ENCODE data around the gene C6orf47. TPM values are rescaled to one million over a fixed set of nuclear protein-coding genes. Genes with fewer than 3 reads are reported as not detected.

The C6orf47 gene
- total RNA-seq, 2 experiments from 2014 or later, result 9.6 to 10.5 TPM

DNA sequence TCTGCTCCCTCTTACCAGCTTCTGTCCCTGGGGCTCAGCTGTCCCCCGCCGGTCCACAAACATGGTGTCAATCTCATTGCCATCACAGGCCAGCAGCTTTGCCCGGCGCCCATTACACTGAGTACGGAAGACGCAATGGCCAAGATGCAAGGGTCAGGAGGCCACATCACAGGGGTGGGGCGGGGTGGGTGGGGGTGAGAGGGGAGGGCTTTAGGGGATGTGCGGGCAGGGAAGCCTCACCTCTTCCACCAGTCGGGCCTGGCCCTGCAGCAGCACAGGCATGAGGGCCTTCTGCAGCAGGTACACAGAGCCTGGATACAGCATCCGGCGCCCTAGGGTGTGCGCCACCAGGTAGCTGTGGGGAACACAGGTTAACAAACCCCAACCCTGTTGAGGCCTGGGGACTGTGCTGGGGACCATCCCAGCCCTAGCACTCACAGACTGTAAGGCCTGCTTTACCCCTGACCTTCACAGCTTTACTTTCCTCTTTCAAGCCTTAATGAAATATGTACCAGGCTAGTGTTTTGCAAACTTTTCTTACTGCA lies 31.1 kb upstream of the C6orf47 start:
- no peaks in the 10 kb centered on the region for H3K9me3 Mint-ChIP-seq
- no peaks in the 10 kb centered on the region for H3K4me1 Mint-ChIP-seq (ENCODE audit: low read depth)
- no peak for DNase-seq
- Histone ChIP-seq H3K4me1 (ENCODE audit: insufficient read depth, low read length) (no peaks in the 10 kb centered on the region), H3K27me3 (ENCODE audit: control insufficient read depth in 1 of 2, insufficient read depth in 2 of 2, low read length in 2 of 2) (no peaks in the 10 kb centered on the region), H3K9me3 (ENCODE audit: control insufficient read depth in 1 of 2, insufficient read depth in 1 of 2, low read length in 2 of 2) (no peaks in the 10 kb centered on the region), H3K4me3 (ENCODE audit: low read length) (no peak overlapping the region), H3K27ac (ENCODE audit: low read depth in 1 of 2, low read length in 2 of 2) (no peak overlapping the region), H3K36me3 (ENCODE audit: insufficient read depth, low read length) (peaks cover 86% of the 10 kb centered on the region)
- CTCF ChIA-PET, result no interaction called here
- no peak overlapping the region for H3K4me3 Mint-ChIP-seq
- ATAC-seq (ENCODE audit: poor library complexity), result no peak
- H3K27ac Mint-ChIP-seq, result no peak overlapping the region
- peaks cover 84% of the 10 kb centered on the region for H3K36me3 Mint-ChIP-seq (ENCODE audit: low read depth)
- POLR2A ChIA-PET, result no interaction called here
- intact Hi-C loops (cut with DNase I, micrococcal nuclease), result no loop called here
- TF ChIP-seq, protein P1, sequence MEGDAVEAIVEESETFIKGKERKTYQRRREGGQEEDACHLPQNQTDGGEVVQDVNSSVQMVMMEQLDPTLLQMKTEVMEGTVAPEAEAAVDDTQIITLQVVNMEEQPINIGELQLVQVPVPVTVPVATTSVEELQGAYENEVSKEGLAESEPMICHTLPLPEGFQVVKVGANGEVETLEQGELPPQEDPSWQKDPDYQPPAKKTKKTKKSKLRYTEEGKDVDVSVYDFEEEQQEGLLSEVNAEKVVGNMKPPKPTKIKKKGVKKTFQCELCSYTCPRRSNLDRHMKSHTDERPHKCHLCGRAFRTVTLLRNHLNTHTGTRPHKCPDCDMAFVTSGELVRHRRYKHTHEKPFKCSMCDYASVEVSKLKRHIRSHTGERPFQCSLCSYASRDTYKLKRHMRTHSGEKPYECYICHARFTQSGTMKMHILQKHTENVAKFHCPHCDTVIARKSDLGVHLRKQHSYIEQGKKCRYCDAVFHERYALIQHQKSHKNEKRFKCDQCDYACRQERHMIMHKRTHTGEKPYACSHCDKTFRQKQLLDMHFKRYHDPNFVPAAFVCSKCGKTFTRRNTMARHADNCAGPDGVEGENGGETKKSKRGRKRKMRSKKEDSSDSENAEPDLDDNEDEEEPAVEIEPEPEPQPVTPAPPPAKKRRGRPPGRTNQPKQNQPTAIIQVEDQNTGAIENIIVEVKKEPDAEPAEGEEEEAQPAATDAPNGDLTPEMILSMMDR (IDR thresholded peaks at IDR 0.05), result no peak
- no peaks in the 10 kb centered on the region for H3K27me3 Mint-ChIP-seq

GRCh38 chr6:31691078-31691463 lies 30.5 kb upstream of the C6orf47 start:
- TF ChIP-seq, protein P1 (IDR thresholded peaks at IDR 0.05), result no peak
- Mint-ChIP-seq H3K4me1 (ENCODE audit: low read depth) (no peaks in the 10 kb centered on the region), H3K4me3 (no peak overlapping the region), H3K9me3 (no peaks in the 10 kb centered on the region), H3K27me3 (no peaks in the 10 kb centered on the region), H3K27ac (no peak overlapping the region), H3K36me3 (ENCODE audit: low read depth) (peaks cover 84% of the 10 kb centered on the region)
- POLR2A ChIA-PET, result no interaction called here
- CTCF ChIA-PET, result interaction anchor here (0.7 kb wide), 1 partner anchor 38 kb away, joined by 3 read pairs; no protein-coding TSS in a partner anchor
- peaks cover 85% of the 10 kb centered on the region for H3K36me3 ChIP-seq (ENCODE audit: insufficient read depth, low read length)
- H3K27me3 ChIP-seq (ENCODE audit: control insufficient read depth in 1 of 2, insufficient read depth in 2 of 2, low read length in 2 of 2), result no peaks in the 10 kb centered on the region
- H3K4me3 ChIP-seq (ENCODE audit: low read length), result no peak overlapping the region
- H3K4me1 ChIP-seq (ENCODE audit: insufficient read depth, low read length), result no peaks in the 10 kb centered on the region
- ATAC-seq (ENCODE audit: poor library complexity) (no peak), DNase-seq (no peak)
- intact Hi-C loops (cut with DNase I, micrococcal nuclease), result no loop called here
- no peak overlapping the region for H3K27ac ChIP-seq (ENCODE audit: low read depth in 1 of 2, low read length in 2 of 2)
- H3K9me3 ChIP-seq (ENCODE audit: control insufficient read depth in 1 of 2, insufficient read depth in 1 of 2, low read length in 2 of 2), result no peaks in the 10 kb centered on the region

GRCh38 chr6:31690231-31691077 lies 29.9 kb upstream of the C6orf47 start:
- Mint-ChIP-seq H3K36me3 (ENCODE audit: low read depth) (peaks cover 88% of the 10 kb centered on the region), H3K4me1 (ENCODE audit: low read depth) (no peaks in the 10 kb centered on the region), H3K9me3 (no peaks in the 10 kb centered on the region), H3K4me3 (no peak overlapping the region), H3K27ac (no peak overlapping the region), H3K27me3 (no peaks in the 10 kb centered on the region)
- intact Hi-C loops (cut with DNase I, micrococcal nuclease), result no loop called here
- Histone ChIP-seq H3K27ac (ENCODE audit: low read depth in 1 of 2, low read length in 2 of 2) (no peak overlapping the region), H3K4me3 (ENCODE audit: low read length) (no peak overlapping the region), H3K36me3 (ENCODE audit: insufficient read depth, low read length) (peaks cover 83% of the 10 kb centered on the region), H3K27me3 (ENCODE audit: control insufficient read depth in 1 of 2, insufficient read depth in 2 of 2, low read length in 2 of 2) (no peaks in the 10 kb centered on the region), H3K4me1 (ENCODE audit: insufficient read depth, low read length) (no peaks in the 10 kb centered on the region), H3K9me3 (ENCODE audit: control insufficient read depth in 1 of 2, insufficient read depth in 1 of 2, low read length in 2 of 2) (no peaks in the 10 kb centered on the region)
- CTCF ChIA-PET, result interaction anchor here (0.5 to 0.7 kb wide), 3 partner anchors 30 to 239 kb away, joined by 3 read pairs; partner anchors contain the start of gene C6orf47
- POLR2A ChIA-PET, result no interaction called here
- DNase-seq, result no peak
- TF ChIP-seq, protein P1 (IDR thresholded peaks at IDR 0.05), result no peak
- ATAC-seq (ENCODE audit: poor library complexity), result no peak

Data from CD4-positive, alpha-beta T cell (primary cell).